ENCODE data around the gene PCLAF.

DNA sequence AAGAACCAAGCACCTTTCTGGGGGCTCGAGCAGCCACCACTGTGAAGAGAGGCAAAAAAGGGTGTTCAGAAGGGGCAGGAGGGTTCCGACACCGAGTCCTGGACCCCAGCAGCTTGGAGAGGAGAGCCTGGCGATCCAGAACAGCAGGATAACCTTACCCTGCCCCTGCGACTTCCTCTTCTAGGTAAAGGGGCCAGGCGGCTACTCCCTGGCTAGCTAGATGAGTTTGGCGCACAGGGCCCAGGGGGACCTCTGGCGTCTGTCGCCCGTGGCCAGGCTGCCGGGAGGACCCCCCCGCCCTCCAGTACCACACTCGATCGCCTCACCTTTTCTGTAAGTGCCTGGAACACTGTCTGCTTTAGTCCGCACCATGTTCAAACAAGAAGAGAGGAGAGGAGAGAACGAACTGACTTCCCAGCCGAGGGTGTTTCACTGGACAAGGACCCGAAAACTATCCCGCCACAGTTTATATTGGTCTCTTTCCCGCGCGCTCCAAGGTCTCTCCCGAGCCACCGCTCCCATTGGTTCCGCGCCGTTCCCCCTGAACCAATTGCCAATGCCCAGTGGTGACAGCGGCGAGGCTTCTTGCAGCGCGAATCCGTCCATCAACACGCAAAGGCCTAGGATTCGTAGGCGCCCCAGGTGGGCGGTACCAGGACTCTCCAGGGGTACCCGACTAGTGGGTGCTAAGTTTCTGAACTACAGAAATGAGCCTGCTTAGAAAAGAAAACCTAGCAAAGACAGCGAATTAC is at the start of gene PCLAF:
- TF ChIP-seq POLR2A (IDR thresholded peaks at IDR 0.05), result no peak
- TF ChIP-seq, protein P1, sequence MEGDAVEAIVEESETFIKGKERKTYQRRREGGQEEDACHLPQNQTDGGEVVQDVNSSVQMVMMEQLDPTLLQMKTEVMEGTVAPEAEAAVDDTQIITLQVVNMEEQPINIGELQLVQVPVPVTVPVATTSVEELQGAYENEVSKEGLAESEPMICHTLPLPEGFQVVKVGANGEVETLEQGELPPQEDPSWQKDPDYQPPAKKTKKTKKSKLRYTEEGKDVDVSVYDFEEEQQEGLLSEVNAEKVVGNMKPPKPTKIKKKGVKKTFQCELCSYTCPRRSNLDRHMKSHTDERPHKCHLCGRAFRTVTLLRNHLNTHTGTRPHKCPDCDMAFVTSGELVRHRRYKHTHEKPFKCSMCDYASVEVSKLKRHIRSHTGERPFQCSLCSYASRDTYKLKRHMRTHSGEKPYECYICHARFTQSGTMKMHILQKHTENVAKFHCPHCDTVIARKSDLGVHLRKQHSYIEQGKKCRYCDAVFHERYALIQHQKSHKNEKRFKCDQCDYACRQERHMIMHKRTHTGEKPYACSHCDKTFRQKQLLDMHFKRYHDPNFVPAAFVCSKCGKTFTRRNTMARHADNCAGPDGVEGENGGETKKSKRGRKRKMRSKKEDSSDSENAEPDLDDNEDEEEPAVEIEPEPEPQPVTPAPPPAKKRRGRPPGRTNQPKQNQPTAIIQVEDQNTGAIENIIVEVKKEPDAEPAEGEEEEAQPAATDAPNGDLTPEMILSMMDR (IDR thresholded peaks at IDR 0.05), result peak in 1 of 4 experiments; percentile 15
- peak; percentile 88 for TF ChIP-seq POLR2AphosphoS5 (IDR thresholded peaks at IDR 0.05)

Data from prostate gland (tissue), 2 donors.